Nephron progenitor cell (in vitro differentiated cells): ENCODE measurements around the gene ALOX5AP.

Experiments
- DNase-seq: peaks from one replicate; pipeline ENCODE4 v3.0.0; 2021
- H3K27ac Mint-ChIP-seq: 2 replicates; pipeline ENCODE4 v1.8.0; 2021; ENCODE audit warnings: mild to moderate bottlenecking, moderate library complexity, mixed read lengths
- H3K27me3 Mint-ChIP-seq: 2 replicates; pipeline ENCODE4 v1.8.0; 2021; ENCODE audit warnings: mild to moderate bottlenecking, low read depth, mixed read lengths; ENCODE audit not compliant: poor library complexity
- H3K36me3 Mint-ChIP-seq: 2 replicates; pipeline ENCODE4 v1.8.0; 2021; ENCODE audit warnings: low read depth, mixed read lengths
- H3K4me1 Mint-ChIP-seq: 2 replicates; pipeline ENCODE4 v1.8.0; 2021; ENCODE audit warnings: mixed read lengths
- H3K4me3 Mint-ChIP-seq: 2 replicates; pipeline ENCODE4 v1.8.0; 2021; ENCODE audit warnings: mild to moderate bottlenecking, moderate library complexity, mixed read lengths
- H3K9me3 Mint-ChIP-seq: 2 replicates; pipeline ENCODE4 v1.8.0; 2021; ENCODE audit warnings: mild to moderate bottlenecking, moderate library complexity, mixed read lengths
- TF ChIP-seq, protein P1 (sequence below): fragments of 200-600 bp; sonication (generic); IDR thresholded peaks from 2 replicates; pipeline ENCODE4 v1.5.0; 2021; ENCODE audit warnings: antibody characterized with exemption

ALOX5AP gene

DNA sequence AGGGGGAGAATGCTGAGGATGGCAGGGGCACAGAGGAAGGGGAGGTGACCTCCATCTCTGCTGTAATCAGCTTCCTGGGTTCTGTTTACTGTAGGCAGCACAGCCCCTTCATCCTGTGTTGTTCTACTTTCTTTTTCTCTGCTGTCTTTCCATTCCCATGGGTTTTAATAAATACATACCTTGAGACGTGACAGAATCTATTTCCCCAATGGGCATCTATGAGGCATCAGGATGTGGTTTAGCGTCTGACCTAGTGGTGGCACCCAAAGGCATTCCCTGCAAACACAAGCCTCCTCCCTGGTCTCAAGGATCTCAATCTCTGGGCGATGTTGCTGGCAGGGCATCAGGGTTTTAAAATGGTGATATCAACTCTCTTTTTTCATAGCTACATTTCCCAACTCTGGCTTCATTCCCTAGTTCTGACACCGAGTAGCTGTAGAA lies 60.8 kb downstream of the ALOX5AP start:
- Mint-ChIP-seq H3K9me3 (no peaks in the 10 kb centered on the region), H3K4me3 (no peak overlapping the region), H3K27me3 (peaks cover 7% of the 10 kb centered on the region), H3K27ac (no peak overlapping the region), H3K36me3 (no peaks in the 10 kb centered on the region), H3K4me1 (peaks cover 67% of the 10 kb centered on the region)
- TF ChIP-seq, protein P1, sequence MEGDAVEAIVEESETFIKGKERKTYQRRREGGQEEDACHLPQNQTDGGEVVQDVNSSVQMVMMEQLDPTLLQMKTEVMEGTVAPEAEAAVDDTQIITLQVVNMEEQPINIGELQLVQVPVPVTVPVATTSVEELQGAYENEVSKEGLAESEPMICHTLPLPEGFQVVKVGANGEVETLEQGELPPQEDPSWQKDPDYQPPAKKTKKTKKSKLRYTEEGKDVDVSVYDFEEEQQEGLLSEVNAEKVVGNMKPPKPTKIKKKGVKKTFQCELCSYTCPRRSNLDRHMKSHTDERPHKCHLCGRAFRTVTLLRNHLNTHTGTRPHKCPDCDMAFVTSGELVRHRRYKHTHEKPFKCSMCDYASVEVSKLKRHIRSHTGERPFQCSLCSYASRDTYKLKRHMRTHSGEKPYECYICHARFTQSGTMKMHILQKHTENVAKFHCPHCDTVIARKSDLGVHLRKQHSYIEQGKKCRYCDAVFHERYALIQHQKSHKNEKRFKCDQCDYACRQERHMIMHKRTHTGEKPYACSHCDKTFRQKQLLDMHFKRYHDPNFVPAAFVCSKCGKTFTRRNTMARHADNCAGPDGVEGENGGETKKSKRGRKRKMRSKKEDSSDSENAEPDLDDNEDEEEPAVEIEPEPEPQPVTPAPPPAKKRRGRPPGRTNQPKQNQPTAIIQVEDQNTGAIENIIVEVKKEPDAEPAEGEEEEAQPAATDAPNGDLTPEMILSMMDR, result no peak
- DNase-seq, result no peak

DNA sequence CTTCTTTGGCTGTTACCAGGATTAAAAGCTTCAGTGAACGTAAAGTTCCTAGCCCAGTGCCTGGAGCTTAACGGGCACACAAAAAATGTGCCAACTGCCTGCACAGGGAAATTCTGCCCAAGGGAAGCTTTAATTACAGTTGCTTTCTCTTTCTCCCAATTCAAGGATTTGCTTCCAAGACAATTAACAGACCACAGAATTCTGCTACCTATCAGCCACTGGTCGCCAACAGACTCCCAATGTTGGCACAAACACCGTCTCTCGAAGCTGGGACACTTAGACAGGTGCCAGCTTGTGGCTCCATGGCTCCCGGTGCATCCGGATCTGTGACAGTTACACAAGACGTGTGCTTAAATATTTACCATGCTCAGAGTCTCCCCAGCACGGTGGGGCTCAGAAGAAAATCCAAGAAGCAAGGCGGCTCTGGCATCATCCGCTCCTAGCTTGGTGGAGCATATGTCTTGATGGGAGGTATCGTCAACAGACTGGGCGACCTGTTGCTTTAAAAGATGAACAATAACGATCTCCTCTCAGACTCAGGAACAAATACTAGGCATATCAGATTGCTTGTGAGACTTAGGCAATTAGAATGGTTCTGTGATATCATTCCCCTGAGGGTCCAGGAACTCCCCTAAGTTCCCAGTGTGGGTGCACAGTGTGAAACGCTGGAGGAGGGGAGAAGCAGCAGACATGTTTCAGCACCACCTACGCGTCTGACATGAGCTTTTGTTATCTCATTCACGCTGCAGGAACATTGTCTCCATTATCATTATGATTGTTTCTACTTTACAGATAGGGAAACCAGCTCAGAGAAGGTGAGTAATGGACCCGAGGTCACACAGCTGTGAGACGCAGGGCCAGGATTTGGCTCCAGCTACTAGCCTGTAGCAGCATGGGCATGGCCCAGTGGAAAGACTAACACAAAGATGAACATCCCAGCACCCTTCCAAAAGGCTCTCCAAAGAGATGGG lies 61.6 kb downstream of the ALOX5AP start:
- DNase-seq, result no peak
- Mint-ChIP-seq H3K4me1 (peaks cover 64% of the 10 kb centered on the region), H3K4me3 (no peak overlapping the region), H3K9me3 (no peaks in the 10 kb centered on the region), H3K36me3 (no peaks in the 10 kb centered on the region), H3K27ac (no peak overlapping the region), H3K27me3 (peaks cover 7% of the 10 kb centered on the region)
- TF ChIP-seq, protein P1, result no peak

DNA sequence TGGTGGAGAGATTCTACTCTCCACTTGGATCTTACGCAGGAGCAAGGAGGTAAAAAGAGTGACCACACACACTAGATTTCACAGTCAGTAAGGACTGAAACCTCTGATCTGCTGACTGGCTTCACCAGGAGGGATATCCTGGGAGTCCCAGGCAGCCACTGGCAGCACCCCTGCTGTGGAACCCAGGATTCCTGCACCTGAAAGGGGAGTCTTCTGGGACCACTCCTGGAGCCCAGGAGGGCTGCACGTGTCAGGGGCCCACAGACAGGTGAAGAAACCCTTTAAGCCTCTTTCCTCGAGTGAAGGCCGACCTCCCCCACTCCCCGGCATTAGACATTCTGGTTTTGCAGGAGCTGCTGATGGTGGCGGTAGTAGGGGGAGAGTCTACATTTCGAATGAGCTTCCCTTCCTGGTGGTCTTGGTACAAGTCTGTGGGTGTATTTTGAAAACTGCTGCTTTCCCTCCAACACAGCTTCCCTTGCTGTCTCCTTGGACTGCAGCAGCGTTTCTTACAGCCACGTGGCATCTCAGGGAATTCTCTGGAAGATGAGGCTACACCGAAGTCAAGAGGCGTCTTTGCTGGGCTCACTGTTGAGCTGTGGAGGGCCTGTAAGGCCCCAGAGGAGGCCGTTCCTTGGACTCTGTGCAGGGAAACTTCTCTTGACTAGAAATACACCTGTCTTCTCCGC lies 62.6 kb downstream of the ALOX5AP start:
- Mint-ChIP-seq H3K27ac (no peak overlapping the region), H3K36me3 (no peaks in the 10 kb centered on the region), H3K9me3 (no peaks in the 10 kb centered on the region), H3K27me3 (peaks cover 7% of the 10 kb centered on the region), H3K4me3 (no peak overlapping the region), H3K4me1 (peaks cover 61% of the 10 kb centered on the region)
- TF ChIP-seq, protein P1, result no peak
- DNase-seq, result no peak

DNA sequence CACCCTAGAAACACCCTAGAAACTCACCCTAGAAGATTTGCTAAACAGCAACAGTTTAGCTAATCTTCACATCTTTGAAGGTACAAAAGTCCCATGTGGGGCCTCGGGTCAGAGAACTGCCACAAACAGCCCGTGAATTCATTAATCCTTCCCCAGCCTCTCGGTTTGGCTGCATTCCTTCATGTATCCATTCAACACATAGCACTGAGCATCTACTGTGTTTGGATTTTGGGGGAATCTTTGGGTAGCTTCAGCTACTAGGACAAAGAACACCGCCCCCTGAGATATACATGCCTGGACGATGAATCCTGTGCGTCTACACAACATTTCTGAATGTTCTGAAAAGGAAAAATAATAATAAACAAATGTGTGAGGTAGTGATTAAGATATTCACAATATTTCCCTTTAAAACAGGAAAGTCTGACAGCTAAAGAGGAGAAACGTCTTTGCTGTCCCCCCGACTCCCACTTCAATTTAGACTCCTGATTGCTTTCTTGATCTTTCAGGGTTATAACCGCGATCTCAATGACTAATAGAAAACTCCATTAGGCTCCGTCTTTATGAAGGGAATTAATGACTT lies 63.5 kb downstream of the ALOX5AP start:
- H3K36me3 Mint-ChIP-seq, result no peaks in the 10 kb centered on the region
- DNase-seq, result no peak
- peaks cover 66% of the 10 kb centered on the region for H3K4me1 Mint-ChIP-seq
- peak overlapping the region; percentile 54 for H3K27ac Mint-ChIP-seq
- peak overlapping the region; percentile 19 for H3K4me3 Mint-ChIP-seq
- TF ChIP-seq, protein P1, result no peak
- peaks cover 7% of the 10 kb centered on the region for H3K27me3 Mint-ChIP-seq
- H3K9me3 Mint-ChIP-seq, result no peaks in the 10 kb centered on the region

DNA sequence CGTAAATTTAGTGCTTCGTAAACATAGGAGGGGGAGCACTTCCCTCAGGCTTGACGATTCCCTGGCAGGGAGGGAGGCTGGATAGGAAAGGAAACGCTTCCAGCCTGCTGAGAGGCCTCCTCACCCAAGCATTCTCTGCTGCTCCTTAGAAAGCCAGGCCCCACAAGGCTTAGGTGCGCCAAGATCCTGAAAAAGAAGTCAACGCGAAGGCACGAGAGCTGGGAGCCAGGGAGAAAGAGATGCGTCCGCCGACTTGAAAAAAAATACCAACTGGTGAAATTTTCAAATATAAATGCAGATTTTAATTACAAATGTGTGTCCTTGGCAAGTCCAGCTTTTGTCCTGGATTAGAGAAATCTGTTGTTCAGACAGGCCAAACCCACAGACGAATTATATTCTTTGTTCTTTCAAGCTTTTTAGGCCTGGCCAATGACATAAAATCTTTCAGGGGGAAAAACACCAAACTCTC lies 64.0 kb downstream of the ALOX5AP start:
- Mint-ChIP-seq H3K9me3 (no peaks in the 10 kb centered on the region), H3K4me1 (peaks cover 66% of the 10 kb centered on the region), H3K4me3 (peak overlapping the region; percentile 19), H3K27ac (peak overlapping the region; percentile 43), H3K36me3 (no peaks in the 10 kb centered on the region), H3K27me3 (peaks cover 10% of the 10 kb centered on the region)
- DNase-seq, result no peak
- TF ChIP-seq, protein P1, result no peak
